DOHH2 (cell line): ENCODE results near the gene TRIM24.

Experiments
- H3F3A ChIP-seq: fragments of 200-600 bp; sonication (generic), shearing (Covaris generic); 2 replicates; pipeline ENCODE4 v1.6.0; 2016; ENCODE audit warnings: antibody characterized with exemption, mild to moderate bottlenecking; ENCODE audit not compliant: control insufficient read depth, insufficient read depth
- H3K27ac ChIP-seq: fragments of 200-600 bp; sonication (generic); 2 replicates; pipeline ENCODE4 v1.5.1; 2014; ENCODE audit warnings: low read depth, mild to moderate bottlenecking, low read length, moderate library complexity
- H3K27me3 ChIP-seq: fragments of 200-600 bp; sonication (generic); 2 replicates; pipeline ENCODE4 v1.6.1; 2014; ENCODE audit warnings: mild to moderate bottlenecking, low read length, mixed read lengths; ENCODE audit not compliant: control insufficient read depth
- H3K36me3 ChIP-seq: fragments of 200-600 bp; sonication (generic); 2 replicates; pipeline ENCODE4 v1.6.1; 2014; ENCODE audit warnings: mild to moderate bottlenecking, low read length, moderate library complexity, mixed read lengths; ENCODE audit not compliant: control insufficient read depth
- H3K4me1 ChIP-seq: fragments of 200-600 bp; sonication (generic); 2 replicates; pipeline ENCODE4 v1.6.1; 2014; ENCODE audit warnings: mild to moderate bottlenecking, low read length, mixed read lengths; ENCODE audit not compliant: control insufficient read depth
- H3K4me2 ChIP-seq: fragments of 200-600 bp; sonication (generic); 2 replicates; pipeline ENCODE4 v1.6.0; 2014; ENCODE audit warnings: mild to moderate bottlenecking, low read length, moderate library complexity
- H3K4me3 ChIP-seq: fragments of 200-600 bp; sonication (generic); 2 replicates; pipeline ENCODE4 v1.5.1; 2014; ENCODE audit warnings: mild to moderate bottlenecking, low read length, mixed read lengths
- H3K79me2 ChIP-seq: fragments of 200-600 bp; sonication (generic); 2 replicates; pipeline ENCODE4 v1.6.1; 2014; ENCODE audit warnings: mild to moderate bottlenecking, low read length, mixed read lengths; ENCODE audit not compliant: control insufficient read depth
- H3K9me2 ChIP-seq: fragments of 200-600 bp; sonication (generic); replicated peaks from 2 replicates; pipeline ENCODE4 v1.6.1; 2014; ENCODE audit warnings: mild to moderate bottlenecking, low read length, mixed read lengths; ENCODE audit not compliant: control insufficient read depth
- H3K9me3 ChIP-seq: fragments of 200-600 bp; sonication (generic); 2 replicates; pipeline ENCODE4 v1.6.1; 2014; ENCODE audit warnings: antibody characterized with exemption, low read length, mixed read lengths; ENCODE audit not compliant: control insufficient read depth, insufficient read depth
- H4K20me1 ChIP-seq: fragments of 200-600 bp; sonication (generic); 2 replicates; pipeline ENCODE4 v1.6.0; 2014; ENCODE audit warnings: low read depth, mild to moderate bottlenecking, antibody characterized with exemption, low read length, moderate library complexity; ENCODE audit not compliant: control insufficient read depth, insufficient read depth
- CTCF ChIP-seq: fragments of 200-600 bp; sonication (generic); IDR thresholded peaks from one replicate; pipeline ENCODE4 v1.5.1; 2014; ENCODE audit warnings: antibody characterized with exemption, mild to moderate bottlenecking, low read depth, low read length; ENCODE audit not compliant: poor library complexity, severe bottlenecking
- EZH2phosphoT487 ChIP-seq: fragments of 200-600 bp; sonication (generic); IDR thresholded peaks from 2 replicates; pipeline ENCODE4 v1.6.1; 2017; ENCODE audit warnings: borderline replicate concordance, mild to moderate bottlenecking, antibody characterized with exemption, low read length, moderate library complexity, mixed read lengths

The TRIM24 gene

DNA sequence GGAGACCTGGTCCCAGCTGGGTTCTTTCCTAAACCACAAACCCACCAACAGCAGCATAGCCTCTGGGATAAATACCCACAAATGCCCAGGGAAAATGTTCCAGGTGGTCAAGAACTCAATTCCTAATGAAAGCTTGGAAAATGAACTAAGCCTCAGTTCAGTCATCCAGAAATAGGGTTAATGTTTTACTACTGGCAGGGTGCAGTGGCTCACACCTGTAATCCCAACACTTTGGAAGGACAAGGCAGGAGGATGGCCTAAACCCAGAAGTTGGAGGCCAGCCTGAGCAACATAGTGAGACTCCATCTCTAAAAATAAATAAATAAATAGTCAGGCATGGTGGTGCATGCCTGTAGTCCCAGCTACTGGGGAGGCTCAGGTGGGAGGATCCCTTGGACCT, 158.9 kb downstream of the TRIM24 start:
- H3K27me3 ChIP-seq, result no peaks in the 10 kb centered on the region
- H3K36me3 ChIP-seq, result no peaks in the 10 kb centered on the region
- TF ChIP-seq CTCF (no peak), EZH2phosphoT487 (no peak)

DNA sequence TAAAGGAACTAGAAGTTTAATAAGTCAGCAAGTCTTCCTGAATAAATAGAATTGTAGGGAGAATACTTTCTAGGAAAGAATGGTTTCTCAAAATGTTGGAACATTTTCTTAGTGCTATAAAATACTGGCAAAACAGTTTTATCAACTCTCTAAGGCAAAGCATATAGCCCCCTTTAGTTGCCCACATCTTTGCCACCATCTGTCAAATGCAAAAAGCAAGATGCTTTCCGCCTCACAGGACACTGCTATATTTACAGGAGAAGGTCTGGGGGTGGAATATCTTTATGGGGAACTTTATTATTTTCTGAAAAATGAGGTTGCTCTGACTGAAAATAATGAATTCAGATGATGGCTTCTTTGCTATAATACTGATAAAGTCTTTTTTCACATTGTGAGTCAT, 162.8 kb downstream of the TRIM24 start:
- Histone ChIP-seq H3K27ac (no peak overlapping the region), H3F3A (no peaks in the 10 kb centered on the region), H3K9me3 (no peaks in the 10 kb centered on the region), H3K27me3 (no peaks in the 10 kb centered on the region), H3K4me2 (no peak overlapping the region), H3K9me2 (no peaks in the 10 kb centered on the region), H4K20me1 (no peaks in the 10 kb centered on the region), H3K4me3 (no peak overlapping the region), H3K79me2 (no peaks in the 10 kb centered on the region), H3K4me1 (no peaks in the 10 kb centered on the region), H3K36me3 (no peaks in the 10 kb centered on the region)
- TF ChIP-seq EZH2phosphoT487 (no peak), CTCF (no peak)

More for the DNA sequence above, 158.9 kb downstream of the TRIM24 start:
- H3K9me3 ChIP-seq, result no peaks in the 10 kb centered on the region
- no peak overlapping the region for H3K27ac ChIP-seq
- H3K4me1 ChIP-seq, result no peaks in the 10 kb centered on the region
- no peaks in the 10 kb centered on the region for H3K9me2 ChIP-seq
- H3K4me2 ChIP-seq, result no peak overlapping the region
- H3K4me3 ChIP-seq, result no peak overlapping the region
- H4K20me1 ChIP-seq, result no peaks in the 10 kb centered on the region
- H3K79me2 ChIP-seq, result no peaks in the 10 kb centered on the region
- H3F3A ChIP-seq, result no peaks in the 10 kb centered on the region

GRCh38 chr7:138625084-138625848, 165.2 kb downstream of the TRIM24 start:
- Histone ChIP-seq H3K4me3 (no peak overlapping the region), H3K4me1 (no peaks in the 10 kb centered on the region), H3K79me2 (no peaks in the 10 kb centered on the region), H4K20me1 (no peaks in the 10 kb centered on the region), H3K9me3 (no peaks in the 10 kb centered on the region), H3K27me3 (no peaks in the 10 kb centered on the region), H3K36me3 (no peaks in the 10 kb centered on the region), H3K27ac (no peak overlapping the region), H3K4me2 (no peak overlapping the region), H3F3A (no peaks in the 10 kb centered on the region), H3K9me2 (no peaks in the 10 kb centered on the region)
- TF ChIP-seq CTCF, result no peak
